WTC11 (cell line): ENCODE data around the gene ITPR2. TPM values are rescaled to one million over a fixed set of nuclear protein-coding genes. Genes with fewer than 3 reads are reported as not detected.

Experiments
- ATAC-seq: fragments of 200-7000 bp; cut with Tn5 transposase; 2 replicates; pipeline ENCODE4 v1.10.0; 2021; ENCODE audit warnings: mild to moderate bottlenecking, moderate library complexity
- CTCF ChIA-PET: fragments of 300-600 bp; sonication (Branson Sonifier 250); formaldehyde crosslinking; loops from one replicate; lab custom pipeline; 2021; ENCODE audit warnings: antibody characterized with exemption; lab: Charles Lee
- POLR2A ChIA-PET: fragments of 350-600 bp; sonication (Branson Sonifier 250); formaldehyde crosslinking; loops from one replicate; lab custom pipeline; 2021; ENCODE audit warnings: antibody characterized with exemption; lab: Charles Lee
- DNase-seq: peaks from one replicate; pipeline ENCODE4 v3.0.0; 2021; ENCODE audit warnings: low spot score
- H3K27ac Mint-ChIP-seq: 2 replicates; pipeline ENCODE4 v1.8.0; 2021; ENCODE audit warnings: mixed read lengths
- H3K27me3 Mint-ChIP-seq: 2 replicates; pipeline ENCODE4 v1.8.0; 2021; ENCODE audit warnings: low read depth, mild to moderate bottlenecking, moderate library complexity, mixed read lengths
- H3K36me3 Mint-ChIP-seq: 2 replicates; pipeline ENCODE4 v1.8.0; 2021; ENCODE audit warnings: mixed read lengths
- H3K4me1 Mint-ChIP-seq: 2 replicates; pipeline ENCODE4 v1.8.0; 2022; ENCODE audit warnings: mixed read lengths
- H3K4me3 Mint-ChIP-seq: 2 replicates; pipeline ENCODE4 v1.8.0; 2021; ENCODE audit warnings: mild to moderate bottlenecking, moderate library complexity, mixed read lengths
- H3K9me3 Mint-ChIP-seq: 2 replicates; pipeline ENCODE4 v1.8.0; 2021; ENCODE audit warnings: mixed read lengths
- ATF6 ChIP-seq: sonication (generic); formaldehyde crosslinking; IDR thresholded peaks from 2 replicates; pipeline ENCODE4 v1.8.1; 2023; ENCODE audit warnings: mild to moderate bottlenecking, missing genetic modification reagents
- CDX4 ChIP-seq: fragments of 250-450 bp; sonication (Bioruptor Pico); IDR thresholded peaks from 2 replicates; pipeline ENCODE4 v1.9.0; 2021; ENCODE audit warnings: moderate library complexity, mild to moderate bottlenecking, inconsistent platforms, borderline replicate concordance
- CTCF ChIP-seq: fragments of 200-600 bp; IDR thresholded peaks from 2 replicates; pipeline ENCODE4 v1.8.0; 2022; ENCODE audit warnings: antibody characterized with exemption
- E2F5 ChIP-seq: sonication (generic); formaldehyde crosslinking; IDR thresholded peaks from 2 replicates; pipeline ENCODE4 v1.8.1; 2022; ENCODE audit warnings: mild to moderate bottlenecking, moderate library complexity, missing genetic modification reagents
- ESRRA ChIP-seq: sonication (generic); formaldehyde crosslinking; IDR thresholded peaks from 2 replicates; pipeline ENCODE4 v1.8.1; 2022; ENCODE audit warnings: mild to moderate bottlenecking, missing genetic modification reagents, borderline replicate concordance
- FOXP4 ChIP-seq: sonication (generic); formaldehyde crosslinking; IDR thresholded peaks from 2 replicates; pipeline ENCODE4 v1.8.0; 2022; ENCODE audit warnings: mild to moderate bottlenecking, missing genetic modification reagents
- HMGA2 ChIP-seq: fragments of 250-450 bp; sonication (Bioruptor Pico); IDR thresholded peaks from 2 replicates; pipeline ENCODE4 v1.4.0; 2021; ENCODE audit warnings: mild to moderate bottlenecking, moderate library complexity
- NFATC4 ChIP-seq: fragments of 250-450 bp; sonication (Bioruptor Pico); IDR thresholded peaks from 2 replicates; pipeline ENCODE4 v1.9.0; 2021; ENCODE audit warnings: mild to moderate bottlenecking
- NR2C2 ChIP-seq: sonication (generic); formaldehyde crosslinking; IDR thresholded peaks from 2 replicates; pipeline ENCODE4 v1.8.0; 2022; ENCODE audit warnings: mild to moderate bottlenecking, missing genetic modification reagents
- OVOL2 ChIP-seq: fragments of 250-450 bp; sonication (Bioruptor Pico); IDR thresholded peaks from 2 replicates; pipeline ENCODE4 v1.9.0; 2021; ENCODE audit warnings: mild to moderate bottlenecking, borderline replicate concordance
- SMAD4 ChIP-seq: sonication (generic); formaldehyde crosslinking; IDR thresholded peaks from 2 replicates; pipeline ENCODE4 v1.8.0; 2022; ENCODE audit warnings: mild to moderate bottlenecking, missing genetic modification reagents
- STAT6 ChIP-seq: sonication (generic); formaldehyde crosslinking; conservative IDR thresholded peaks from 2 replicates; pipeline ENCODE4 v1.8.1; 2023; ENCODE audit warnings: mild to moderate bottlenecking, low read depth, missing genetic modification reagents, moderate library complexity
- TCF7 ChIP-seq: sonication (generic); formaldehyde crosslinking; IDR thresholded peaks from 2 replicates; pipeline ENCODE4 v1.8.0; 2022; ENCODE audit warnings: mild to moderate bottlenecking, low read depth, missing genetic modification reagents, moderate library complexity
- TEAD1 ChIP-seq: sonication (generic); formaldehyde crosslinking; IDR thresholded peaks from 2 replicates; pipeline ENCODE4 v1.8.0; 2022; ENCODE audit warnings: mild to moderate bottlenecking, missing genetic modification reagents
- TP53 ChIP-seq: sonication (generic); formaldehyde crosslinking; IDR thresholded peaks from 2 replicates; pipeline ENCODE4 v1.8.1; 2023; ENCODE audit warnings: mild to moderate bottlenecking, missing genetic modification reagents
- USF1 ChIP-seq: sonication (generic); formaldehyde crosslinking; IDR thresholded peaks from 2 replicates; pipeline ENCODE4 v1.8.0; 2022; ENCODE audit warnings: mild to moderate bottlenecking, missing genetic modification reagents
- ZBTB43 ChIP-seq: sonication (generic); formaldehyde crosslinking; IDR thresholded peaks from 2 replicates; pipeline ENCODE4 v1.8.1; 2023; ENCODE audit warnings: mild to moderate bottlenecking, missing genetic modification reagents
- ZNF121 ChIP-seq: sonication (generic); formaldehyde crosslinking; IDR thresholded peaks from 2 replicates; pipeline ENCODE4 v1.8.0; 2023; ENCODE audit warnings: missing genetic modification reagents
- ZNF219 ChIP-seq: sonication (generic); formaldehyde crosslinking; IDR thresholded peaks from 2 replicates; pipeline ENCODE4 v1.8.0; 2023; ENCODE audit warnings: missing genetic modification reagents, mild to moderate bottlenecking, borderline replicate concordance
- ZNF232 ChIP-seq: sonication (generic); formaldehyde crosslinking; IDR thresholded peaks from 2 replicates; pipeline ENCODE4 v1.8.0; 2022; ENCODE audit warnings: mild to moderate bottlenecking, missing genetic modification reagents
- ZNF396 ChIP-seq: fragments of 250-450 bp; sonication (Bioruptor Pico); IDR thresholded peaks from 2 replicates; pipeline ENCODE4 v1.8.0; 2021; ENCODE audit warnings: mild to moderate bottlenecking, moderate library complexity, borderline replicate concordance
- total RNA-seq: library from RNA; stranded (reverse); gene quantifications from 3 replicates; pipeline ENCODE4 v1.2.3, GENCODE V29; 2021

The ITPR2 gene
- total RNA-seq, 1 experiment from 2014 or later, result 50.7 TPM

- Mint-ChIP-seq H3K4me1 (peaks cover 22% of the 10 kb centered on the region), H3K27ac (no peak overlapping the region), H3K36me3 (peaks cover 24% of the 10 kb centered on the region), H3K9me3 (peaks cover 22% of the 10 kb centered on the region), H3K27me3 (no peaks in the 10 kb centered on the region), H3K4me3 (no peak overlapping the region)
- CTCF ChIA-PET, result interaction anchor here (0.6 to 1.6 kb wide), 10 partner anchors 10 to 406 kb away, joined by 3 to 10 read pairs (median 3); no protein-coding TSS in a partner anchor
- POLR2A ChIA-PET, result interaction anchor here (1.0 kb wide), 1 partner anchor 117 kb away, joined by 3 read pairs; no protein-coding TSS in a partner anchor
- peak; percentile 53 for DNase-seq
- ATAC-seq, result no peak; the same call in 1 of the 2 replicates
- no peak for TF ChIP-seq USF1 (CRISPR knock-in tag)
- TF ChIP-seq OVOL2 (CRISPR knock-in tag), result no peak
- TF ChIP-seq CDX4 (CRISPR knock-in tag), result no peak
- peak; percentile 78 for TF ChIP-seq CTCF
Measured at GRCh38 chr12:26524862-26525465, 308.0 kb downstream of the ITPR2 start.

GRCh38 chr12:26523708-26524150 lies 309.3 kb downstream of the ITPR2 start:
- TF ChIP-seq ZNF396, result no peak
- TF ChIP-seq SMAD4 (CRISPR knock-in tag), result no peak
- no peak for TF ChIP-seq ZNF219 (CRISPR knock-in tag)
- no peak for TF ChIP-seq TCF7 (CRISPR knock-in tag)
- TF ChIP-seq ZNF121 (CRISPR knock-in tag), result no peak
- TF ChIP-seq HMGA2 (CRISPR knock-in tag), result no peak
- TF ChIP-seq ZNF232 (CRISPR knock-in tag), result no peak
- no peak for TF ChIP-seq STAT6
- no peak for TF ChIP-seq NFATC4 (CRISPR knock-in tag)
- no peak for TF ChIP-seq ESRRA
- no peak for TF ChIP-seq ZBTB43
- no peak for TF ChIP-seq TP53
- no peak for TF ChIP-seq FOXP4 (CRISPR knock-in tag)
- no peak for TF ChIP-seq ATF6 (CRISPR knock-in tag)
- no peak for TF ChIP-seq NR2C2
- TF ChIP-seq TEAD1, result no peak
- TF ChIP-seq E2F5 (CRISPR knock-in tag), result no peak
- TF ChIP-seq, all 79 proteins: peak for 0
- Mint-ChIP-seq H3K4me1 (peaks cover 22% of the 10 kb centered on the region), H3K27me3 (no peaks in the 10 kb centered on the region), H3K36me3 (peaks cover 28% of the 10 kb centered on the region), H3K9me3 (peaks cover 26% of the 10 kb centered on the region), H3K27ac (peak overlapping the region; percentile 44; the same call in 1 of the 2 replicates), H3K4me3 (no peak overlapping the region)
- no peak for DNase-seq
- no peak for ATAC-seq
- ChIA-PET CTCF (interaction anchor here (1.4 kb wide), 1 partner anchor 91 kb away, joined by 4 read pairs; no protein-coding TSS in a partner anchor), POLR2A (no interaction called here)
